K562 (cell line): Measurements from ENCODE around the gene ARL4D. TPM values are rescaled to one million over a fixed set of nuclear protein-coding genes. Genes with fewer than 3 reads are reported as not detected.

Source experiments
- ATAC-seq: fragments of 200-7000 bp; cut with Tn5 transposase; 3 replicates; pipeline ENCODE4 v1.9.1; 2020; ENCODE audit warnings: moderate library complexity
- BruUV-seq: library from RNA; stranded (reverse); fragments of 400-500 nt; replicated peaks from 2 replicates; lab custom pipeline; 2021; lab: Mats Ljungman, UMichigan
- CTCF ChIA-PET: fragments of 300-600 bp; formaldehyde crosslinking; extraction: SDS; loops from one replicate; lab custom pipeline; 2021; ENCODE audit warnings: low intra/inter-chr PET ratio; lab: Yijun Ruan, JAX
- POLR2A ChIA-PET: fragments of 300-600, 350-650 bp; sonication (Branson Sonifier 250); formaldehyde crosslinking; extraction: SDS; loops from one replicate; lab custom pipeline; 2021; ENCODE audit warnings: antibody characterized with exemption, inconsistent platforms; lab: Yijun Ruan, JAX
- DNase-seq, 4 experiments: peaks; one replicate each; pipeline versions ENCODE4 v3.0.0 to v3.0.0-alpha.2; 2011 to 2018; ENCODE audit warnings: low spot score in 3 of 4, mixed read lengths in 3 of 4; ENCODE audit errors: extremely low read depth in 1 of 4
- FAIRE-seq: peaks from 2 replicates; lab custom pipeline; 2011; peaks lifted over from hg19 to GRCh38; lab: Jason Lieb, UNC
- H2AFZ ChIP-seq: 2 replicates; pipeline ENCODE4 v1.6.0; 2011; ENCODE audit warnings: low read depth, low read length, control low read depth, inconsistent platforms
- H3K27ac ChIP-seq: fragments of 200-600 bp; 3 replicates; pipeline ENCODE4 v1.8.0; 2011; ENCODE audit warnings: low read depth, mild to moderate bottlenecking, control low read depth, inconsistent platforms, low read length, moderate library complexity, mixed read lengths; ENCODE audit errors: extremely low read depth
- H3K27me3 ChIP-seq, 2 experiments: fragments of 300-600 bp in 1 of 2; 2 replicates in 1 of 2; 3 replicates in 1 of 2; pipeline versions ENCODE4 v1.6.0 to v1.8.0; 2011; ENCODE audit warnings: inconsistent platforms in 2 of 2, low read length in 2 of 2, mild to moderate bottlenecking in 1 of 2, mixed read lengths in 1 of 2, moderate library complexity in 1 of 2; ENCODE audit not compliant: control insufficient read depth in 2 of 2, insufficient read depth in 2 of 2
- H3K36me3 ChIP-seq: fragments of 300-600 bp; 3 replicates; pipeline ENCODE4 v1.8.0; 2011; ENCODE audit warnings: mild to moderate bottlenecking, low read length, inconsistent platforms; ENCODE audit not compliant: control insufficient read depth, insufficient read depth
- H3K4me1 ChIP-seq, 2 experiments: fragments of 200-600 bp in 1 of 2; replicated peaks in 1 of 2; 2 replicates in 1 of 2; 3 replicates in 1 of 2; pipeline versions ENCODE4 v1.5.1 to v1.8.0; 2011; ENCODE audit warnings: inconsistent platforms in 2 of 2, low read length in 2 of 2, mild to moderate bottlenecking in 1 of 2, mixed read lengths in 1 of 2, moderate library complexity in 1 of 2; ENCODE audit not compliant: control insufficient read depth in 2 of 2, insufficient read depth in 2 of 2
- H3K4me2 ChIP-seq: 2 replicates; pipeline ENCODE4 v1.6.1; 2011; ENCODE audit warnings: low read length, control low read depth, inconsistent platforms, mixed read lengths; ENCODE audit not compliant: insufficient read depth
- H3K4me3 ChIP-seq: fragments of 200-600 bp; sonication (generic), shearing (Covaris generic); 2 replicates; pipeline ENCODE4 v1.5.1; 2016; ENCODE audit warnings: control low read depth, inconsistent platforms
- H3K79me2 ChIP-seq: fragments of 200-600 bp; 3 replicates; pipeline ENCODE4 v1.8.0; 2011; ENCODE audit warnings: low read length, inconsistent platforms; ENCODE audit not compliant: control insufficient read depth, insufficient read depth
- H3K9ac ChIP-seq, 2 experiments: 2 replicates each; pipeline versions ENCODE4 v1.6.0 to v1.6.1; 2011; ENCODE audit warnings: low read depth in 2 of 2, low read length in 2 of 2, control low read depth in 1 of 2, inconsistent platforms in 1 of 2, mild to moderate bottlenecking in 1 of 2, mixed read lengths in 1 of 2; ENCODE audit not compliant: insufficient read depth in 1 of 2
- H3K9me1 ChIP-seq: one replicate; pipeline ENCODE4 v1.6.0; 2011; ENCODE audit warnings: inconsistent platforms, mild to moderate bottlenecking, low read length, moderate library complexity; ENCODE audit not compliant: control insufficient read depth, insufficient read depth
- H3K9me3 ChIP-seq: replicated peaks from 2 replicates; pipeline ENCODE4 v1.5.1; 2011; ENCODE audit warnings: low read depth, low read length, inconsistent platforms; ENCODE audit not compliant: control insufficient read depth, insufficient read depth
- H4K20me1 ChIP-seq: replicated peaks from 2 replicates; pipeline ENCODE4 v1.6.1; 2011; ENCODE audit warnings: low read length, inconsistent platforms, mixed read lengths; ENCODE audit not compliant: control insufficient read depth, insufficient read depth
- ARNT ChIP-seq, 2 experiments: fragments of 450-650 bp; IDR thresholded peaks; 2 replicates each; pipeline ENCODE4 v1.6.1; 2016; ENCODE audit warnings: mild to moderate bottlenecking in 1 of 2
- CREM ChIP-seq: IDR thresholded peaks from 2 replicates; pipeline ENCODE4 v1.6.1; 2014; ENCODE audit warnings: antibody characterized with exemption, low read depth
- CTBP1 ChIP-seq: fragments of 450-650 bp; IDR thresholded peaks from 2 replicates; pipeline ENCODE4 v1.6.1; 2016; ENCODE audit warnings: borderline replicate concordance
- FOXJ2 ChIP-seq: fragments of 200-800 bp; sonication (Bioruptor generic); IDR thresholded peaks from 2 replicates; pipeline ENCODE4 v1.6.1; 2016; ENCODE audit warnings: missing genetic modification characterization, missing compliant biosample characterization
- FOXK1 ChIP-seq: sonication (generic); formaldehyde crosslinking; IDR thresholded peaks from 2 replicates; pipeline ENCODE4 v1.8.0; 2022; ENCODE audit warnings: missing genetic modification reagents, mild to moderate bottlenecking, borderline replicate concordance
- KLF10 ChIP-seq: fragments of 250-450 bp; sonication (Bioruptor Pico); IDR thresholded peaks from 2 replicates; pipeline ENCODE4 v1.6.1; 2021; ENCODE audit warnings: matching md5 sums
- LEF1 ChIP-seq: fragments of 450-650 bp; IDR thresholded peaks from 2 replicates; pipeline ENCODE4 v1.6.1; 2016; ENCODE audit warnings: mild to moderate bottlenecking
- NFIC ChIP-seq: fragments of 450-650 bp; IDR thresholded peaks from 2 replicates; pipeline ENCODE4 v1.6.1; 2017; ENCODE audit warnings: mild to moderate bottlenecking, inconsistent platforms
- NFXL1 ChIP-seq: fragments of 450-650 bp; formaldehyde crosslinking; IDR thresholded peaks from 2 replicates; pipeline ENCODE4 v1.4.0; 2021; ENCODE audit warnings: mild to moderate bottlenecking
- NR1H2 ChIP-seq: sonication (generic); formaldehyde crosslinking; IDR thresholded peaks from 2 replicates; pipeline ENCODE4 v1.4.0; 2020; ENCODE audit warnings: mild to moderate bottlenecking, missing genetic modification reagents
- PHF21A ChIP-seq: fragments of 450-650 bp; IDR thresholded peaks from 2 replicates; pipeline ENCODE4 v1.6.1; 2017; ENCODE audit warnings: low read depth, borderline replicate concordance
- RNF219 ChIP-seq: fragments of 250-450 bp; sonication (Bioruptor Pico); IDR thresholded peaks from 2 replicates; pipeline ENCODE4 v1.5.0; 2022; ENCODE audit warnings: mild to moderate bottlenecking
- SMC3 ChIP-seq: conservative IDR thresholded peaks from 2 replicates; pipeline ENCODE4 v1.6.1; 2011; ENCODE audit warnings: low read depth, low read length, improper control_type of control experiment; ENCODE audit not compliant: insufficient read depth
- SRF ChIP-seq, 2 experiments: fragments of 250-450, 450-650 bp in 1 of 2; sonication (Bioruptor Pico) in 1 of 2; sonication (generic) in 1 of 2; formaldehyde crosslinking; IDR thresholded peaks; 2 replicates each; pipeline versions ENCODE4 v1.5.0 to v1.5.1; 2020 to 2022; ENCODE audit warnings: mild to moderate bottlenecking in 1 of 2, missing genetic modification reagents in 1 of 2
- TCF7 ChIP-seq: sonication (generic); IDR thresholded peaks from 2 replicates; pipeline ENCODE4 v1.6.1; 2016; ENCODE audit warnings: antibody characterized with exemption, borderline replicate concordance
- YBX1 ChIP-seq: fragments of 450-650 bp; IDR thresholded peaks from 2 replicates; pipeline ENCODE4 v1.7.1; 2016; ENCODE audit warnings: mild to moderate bottlenecking
- ZBTB5 ChIP-seq: fragments of 450-650 bp; IDR thresholded peaks from 2 replicates; pipeline ENCODE4 v1.6.1; 2017; ENCODE audit warnings: antibody characterized with exemption
- ZC3H8 ChIP-seq: fragments of 450-650 bp; IDR thresholded peaks from 2 replicates; pipeline ENCODE4 v1.6.1; 2017
- ZNF764 ChIP-seq: fragments of 250-450 bp; sonication (Bioruptor Pico); IDR thresholded peaks from 2 replicates; pipeline ENCODE4 v1.4.0; 2020; ENCODE audit warnings: low read depth, mild to moderate bottlenecking, moderate library complexity
- WGBS: fragments of 100-300 bp; shearing (Covaris generic); methylation state at CpG from one replicate; pipeline ENCODE4 v1.1.6; 2016; ENCODE audit warnings: low coverage, mixed read lengths; ENCODE audit not compliant: insufficient coverage; ENCODE audit errors: missing lambda C conversion rate; 5-methylcytosine and 5-hydroxymethylcytosine counted together
- in situ Hi-C: fragments of 300-500 bp; cut with MboI; formaldehyde crosslinking; loops from 4 replicates; pipeline ENCODE4 v1.15.0; 2018; ENCODE audit warnings: inconsistent platforms, mixed read lengths
- intact Hi-C: fragments of 100-400 bp; cut with micrococcal nuclease; formaldehyde crosslinking; loops from 2 replicates; pipeline ENCODE4 v1.14.2; 2022
- polyA plus RNA-seq, 8 experiments: library from polyadenylated mRNA; depleted of rRNA in 4 of 8; stranded (reverse) in 5 of 8; unstranded in 3 of 8; fragments of >200 nt; fragmentation: Nextera tagmentation in 2 of 8; fragmentation: Illumina TruSeq in 1 of 8; extraction: Ambion mirVana in 2 of 8; extraction: Trizol in 1 of 8; gene quantifications; 2 replicates each; pipeline versions ENCODE4 v1.2.1 to v1.2.3, GENCODE V29; 2011 to 2014; ENCODE audit warnings: inconsistent platforms in 1 of 8, missing spikeins in 1 of 8
- total RNA-seq, 7 experiments: library from RNA; depleted of rRNA in 6 of 7; stranded (reverse); fragments of >200 nt in 6 of 7; fragmentation: Illumina TruSeq in 2 of 7; extraction: Trizol in 2 of 7; gene quantifications; 2 replicates each; pipeline versions ENCODE4 v1.2.1 to v1.2.3, GENCODE V29; 2011 to 2021; ENCODE audit warnings: low replicate concordance in 1 of 7
- TF ChIP-seq, protein P1 (sequence below): sonication (generic); formaldehyde crosslinking; IDR thresholded peaks from 2 replicates; pipeline ENCODE4 v1.8.1; 2023; ENCODE audit warnings: mild to moderate bottlenecking, missing genetic modification reagents

The ARL4D gene
- total and polyA plus RNA-seq, 9 of the 15 experiments (the other 6 are each of a cell fraction or from before 2014, with no cell fraction given), result 0.07 to 0.53 (median 0.28) TPM; not detected in 1

- Histone ChIP-seq H3K36me3 (no peaks in the 10 kb centered on the region), H3K4me2 (no peak overlapping the region), H3K27me3 (no peaks in the 10 kb centered on the region), H3K9me1 (no peaks in the 10 kb centered on the region), H3K4me3 (no peak overlapping the region), H3K27ac (no peak overlapping the region), H3K9ac (no peak overlapping the region), H4K20me1 (no peaks in the 10 kb centered on the region), H2AFZ (peak overlapping the region; percentile 61), H3K9me3 (no peaks in the 10 kb centered on the region), H3K4me1 (peaks cover 9 to 13% of the 10 kb centered on the region in 2 experiments; a peak in 4 of 5 replicates), H3K79me2 (no peaks in the 10 kb centered on the region)
- DNase-seq (peak; percentile 83 to 87 (median 84)), ATAC-seq (peak; percentile 81), FAIRE-seq (peak; percentile 83)
- ChIA-PET POLR2A (interaction anchor here (0.7 to 0.8 kb wide), 2 partner anchors 26 to 90 kb away, joined by 3 to 5 read pairs; partner anchors contain the start of gene DHX8), CTCF (interaction anchor here (0.5 to 6.9 kb wide), 9 partner anchors 35 to 364 kb away, joined by 3 to 181 read pairs (median 4); partner anchors contain the start of genes DHX8 and SOST)
- in situ Hi-C loops, result no loop called here
- intact Hi-C loops, result loop anchor here (1.0 kb wide), 1 partner anchor 89 kb away; the partner anchor contains the start of gene DHX8
- BruUV-seq, result no TSS peak
- 35% methylated on average over 11 of the region's 11 CpGs for WGBS
- TF ChIP-seq LEF1 (no peak), NFXL1 (CRISPR knock-in tag) (no peak), CREM (0 out of 2 replicates have a peak, but pooled peaks have one; percentile 22), CTBP1 (peak; percentile 22; the same call in 1 of the 2 replicates), SRF (CRISPR knock-in tag; IDR thresholded peaks at IDR 0.05) (peak in 1 of 2 experiments; percentile 45; a peak in 1 of 4 replicates), RNF219 (CRISPR knock-in tag) (no peak), ZNF764 (CRISPR knock-in tag) (no peak), PHF21A (0 out of 2 replicates have a peak, but pooled peaks have one; percentile 21), KLF10 (no peak), NFIC (peak; percentile 90), FOXK1 (CRISPR knock-in tag) (no peak), NR1H2 (CRISPR knock-in tag) (no peak), YBX1 (no peak), ZC3H8 (no peak), ZBTB5 (no peak), FOXJ2 (tag) (no peak), TCF7 (no peak), ARNT (IDR thresholded peaks at IDR 0.05) (0 out of 4 replicates have a peak, but pooled peaks of 1 of the 2 experiments have one; percentile 58), SMC3 (peak; percentile 94)
- TF ChIP-seq, protein P1, sequence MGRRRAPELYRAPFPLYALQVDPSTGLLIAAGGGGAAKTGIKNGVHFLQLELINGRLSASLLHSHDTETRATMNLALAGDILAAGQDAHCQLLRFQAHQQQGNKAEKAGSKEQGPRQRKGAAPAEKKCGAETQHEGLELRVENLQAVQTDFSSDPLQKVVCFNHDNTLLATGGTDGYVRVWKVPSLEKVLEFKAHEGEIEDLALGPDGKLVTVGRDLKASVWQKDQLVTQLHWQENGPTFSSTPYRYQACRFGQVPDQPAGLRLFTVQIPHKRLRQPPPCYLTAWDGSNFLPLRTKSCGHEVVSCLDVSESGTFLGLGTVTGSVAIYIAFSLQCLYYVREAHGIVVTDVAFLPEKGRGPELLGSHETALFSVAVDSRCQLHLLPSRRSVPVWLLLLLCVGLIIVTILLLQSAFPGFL (CRISPR knock-in tag), result no peak
These were observed 4.8 kb upstream of the ARL4D start for GRCh38 chr17:43393944-43394482.
